Measurements from ENCODE around the gene SLIT1.

GRCh38 chr10:97011397-97011796 is 174.4 kb downstream of the SLIT1 start:
- TF ChIP-seq POLR2A (IDR thresholded peaks at IDR 0.05; ENCODE audit: low read depth, low read length) (no peak), TAF1 (IDR thresholded peaks at IDR 0.05; ENCODE audit: borderline replicate concordance, low read depth, low read length) (no peak), POLR2AphosphoS5 (IDR thresholded peaks at IDR 0.05; ENCODE audit: low read depth, low read length) (no peak)

All from GM12892 (cell line).